ENCODE results near the gene BANF2. TPM values are rescaled to one million over a fixed set of nuclear protein-coding genes. Genes with fewer than 3 reads are reported as not detected.

Gene BANF2
- total and polyA plus RNA-seq, 2 experiments from 2014 or later, result not detected

DNA sequence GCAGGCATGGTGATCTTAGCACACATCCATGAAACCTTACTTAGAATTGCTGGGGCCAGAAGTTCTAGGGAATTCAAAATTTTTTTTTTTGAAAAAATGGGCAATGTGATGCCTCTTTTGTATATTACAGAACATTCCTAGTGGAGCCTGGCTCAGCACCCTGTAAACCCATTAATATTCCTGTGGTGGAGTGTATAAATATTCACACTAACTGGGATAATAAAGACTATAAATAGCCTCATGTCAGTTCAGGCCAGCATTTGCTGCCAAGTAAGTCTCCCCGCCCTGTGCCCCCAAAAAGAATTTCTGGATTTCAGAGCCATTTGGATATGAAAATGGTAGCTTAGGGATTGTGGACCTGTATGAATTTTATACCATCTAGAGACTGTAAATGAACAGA is 14.8 kb downstream of the BANF2 start:
- Histone ChIP-seq H3K9me3 (ENCODE audit: low read depth) (no peaks in the 10 kb centered on the region), H3K9me2 (replicated peaks; ENCODE audit: insufficient read depth) (no peaks in the 10 kb centered on the region), H3K27me3 (no peaks in the 10 kb centered on the region), H2AFZ (no peak overlapping the region), H3K79me2 (no peaks in the 10 kb centered on the region), H3K36me3 (replicated peaks; ENCODE audit: insufficient read depth, low read depth) (no peaks in the 10 kb centered on the region), H3K4me3 (no peak overlapping the region), H3K27ac (no peak overlapping the region), H3K4me2 (no peak overlapping the region), H3K4me1 (ENCODE audit: insufficient read depth) (peaks cover 37% of the 10 kb centered on the region), H4K20me1 (ENCODE audit: insufficient read depth, poor library complexity, severe bottlenecking) (no peaks in the 10 kb centered on the region)
- 81% methylated on average over 1 of the region's 1 CpG for WGBS (ENCODE audit: low lambda C conversion rate, missing lambda C conversion rate)
- DNase-seq (ENCODE audit: low spot score), result no peak
- no peak for TF ChIP-seq EZH2 (IDR thresholded peaks at IDR 0.05; ENCODE audit: borderline replicate concordance)
- no peak for TF ChIP-seq EZH2phosphoT487 (IDR thresholded peaks at IDR 0.05; ENCODE audit: low read depth, severe bottlenecking, unreplicated experiment)
- TF ChIP-seq, protein P1, sequence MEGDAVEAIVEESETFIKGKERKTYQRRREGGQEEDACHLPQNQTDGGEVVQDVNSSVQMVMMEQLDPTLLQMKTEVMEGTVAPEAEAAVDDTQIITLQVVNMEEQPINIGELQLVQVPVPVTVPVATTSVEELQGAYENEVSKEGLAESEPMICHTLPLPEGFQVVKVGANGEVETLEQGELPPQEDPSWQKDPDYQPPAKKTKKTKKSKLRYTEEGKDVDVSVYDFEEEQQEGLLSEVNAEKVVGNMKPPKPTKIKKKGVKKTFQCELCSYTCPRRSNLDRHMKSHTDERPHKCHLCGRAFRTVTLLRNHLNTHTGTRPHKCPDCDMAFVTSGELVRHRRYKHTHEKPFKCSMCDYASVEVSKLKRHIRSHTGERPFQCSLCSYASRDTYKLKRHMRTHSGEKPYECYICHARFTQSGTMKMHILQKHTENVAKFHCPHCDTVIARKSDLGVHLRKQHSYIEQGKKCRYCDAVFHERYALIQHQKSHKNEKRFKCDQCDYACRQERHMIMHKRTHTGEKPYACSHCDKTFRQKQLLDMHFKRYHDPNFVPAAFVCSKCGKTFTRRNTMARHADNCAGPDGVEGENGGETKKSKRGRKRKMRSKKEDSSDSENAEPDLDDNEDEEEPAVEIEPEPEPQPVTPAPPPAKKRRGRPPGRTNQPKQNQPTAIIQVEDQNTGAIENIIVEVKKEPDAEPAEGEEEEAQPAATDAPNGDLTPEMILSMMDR (IDR thresholded peaks at IDR 0.05; ENCODE audit: poor library complexity), result no peak

DNA sequence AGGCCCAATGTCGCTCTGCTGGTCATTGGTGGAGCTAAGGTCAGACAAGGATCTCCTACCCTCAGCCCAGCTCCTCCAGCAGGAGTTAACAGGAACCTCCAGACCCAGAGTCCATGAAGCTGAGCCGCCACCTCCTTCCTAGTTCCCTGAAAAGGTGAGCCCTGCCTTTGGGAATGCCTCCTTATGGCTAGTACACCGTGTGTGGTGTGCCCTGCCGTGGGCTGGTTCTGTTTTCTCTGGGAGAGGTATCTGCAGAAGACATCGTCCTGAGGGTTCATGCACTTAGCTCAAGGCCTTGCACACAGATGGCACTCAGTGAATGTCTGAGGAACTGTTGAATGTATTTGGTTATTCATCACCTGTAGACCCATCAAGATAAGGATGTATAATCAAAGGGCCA is 15.3 kb downstream of the BANF2 start:
- Histone ChIP-seq H3K4me2 (no peak overlapping the region), H3K9me3 (ENCODE audit: low read depth) (no peaks in the 10 kb centered on the region), H3K4me1 (ENCODE audit: insufficient read depth) (peaks cover 33% of the 10 kb centered on the region), H3K27me3 (no peaks in the 10 kb centered on the region), H3K36me3 (replicated peaks; ENCODE audit: insufficient read depth, low read depth) (no peaks in the 10 kb centered on the region), H3K4me3 (no peak overlapping the region), H2AFZ (no peak overlapping the region), H4K20me1 (ENCODE audit: insufficient read depth, poor library complexity, severe bottlenecking) (no peaks in the 10 kb centered on the region), H3K79me2 (no peaks in the 10 kb centered on the region), H3K9me2 (replicated peaks; ENCODE audit: insufficient read depth) (no peaks in the 10 kb centered on the region), H3K27ac (no peak overlapping the region)
- no peak for DNase-seq (ENCODE audit: low spot score)
- no peak for TF ChIP-seq EZH2 (IDR thresholded peaks at IDR 0.05; ENCODE audit: borderline replicate concordance)
- TF ChIP-seq, protein P1 (IDR thresholded peaks at IDR 0.05; ENCODE audit: poor library complexity), result no peak
- TF ChIP-seq EZH2phosphoT487 (IDR thresholded peaks at IDR 0.05; ENCODE audit: low read depth, severe bottlenecking, unreplicated experiment), result no peak
- WGBS (ENCODE audit: low lambda C conversion rate, missing lambda C conversion rate), result 91% methylated on average over 5 of the region's 5 CpGs

DNA sequence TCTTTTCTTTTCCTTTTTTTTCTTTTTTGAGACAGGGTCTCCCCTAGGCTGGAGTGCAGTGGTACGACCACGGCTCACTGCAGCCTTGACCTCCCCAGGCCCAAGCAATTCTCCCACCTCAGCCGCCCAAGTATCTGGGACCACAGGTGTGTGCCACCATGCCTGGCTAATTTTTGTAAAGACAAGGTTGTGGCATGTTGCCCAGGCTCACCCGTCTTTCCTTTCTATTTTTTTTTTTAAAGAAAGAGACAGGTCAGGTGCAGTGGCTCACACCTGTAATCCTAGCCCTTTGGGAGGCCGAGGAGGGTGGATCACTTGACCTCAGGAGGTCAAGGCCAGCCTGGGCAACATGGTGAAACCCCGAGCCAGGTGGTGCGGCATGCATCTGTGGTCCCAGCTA is 16.6 kb downstream of the BANF2 start:
- H3K4me1 ChIP-seq (ENCODE audit: insufficient read depth), result peaks cover 21% of the 10 kb centered on the region
- WGBS (ENCODE audit: low lambda C conversion rate, missing lambda C conversion rate), result 94% methylated on average over 7 of the region's 7 CpGs
- H3K79me2 ChIP-seq, result no peaks in the 10 kb centered on the region

More for the DNA sequence above, 16.6 kb downstream of the BANF2 start:
- no peak overlapping the region for H3K4me2 ChIP-seq
- H3K27ac ChIP-seq, result no peak overlapping the region
- H3K9me2 ChIP-seq (replicated peaks; ENCODE audit: insufficient read depth), result no peaks in the 10 kb centered on the region
- H4K20me1 ChIP-seq (ENCODE audit: insufficient read depth, poor library complexity, severe bottlenecking), result no peaks in the 10 kb centered on the region
- H3K36me3 ChIP-seq (replicated peaks; ENCODE audit: insufficient read depth, low read depth), result no peaks in the 10 kb centered on the region
- no peaks in the 10 kb centered on the region for H3K9me3 ChIP-seq (ENCODE audit: low read depth)
- no peak overlapping the region for H3K4me3 ChIP-seq
- no peak overlapping the region for H2AFZ ChIP-seq
- H3K27me3 ChIP-seq, result no peaks in the 10 kb centered on the region
- no peak for DNase-seq (ENCODE audit: low spot score)
- no peak for TF ChIP-seq EZH2 (IDR thresholded peaks at IDR 0.05; ENCODE audit: borderline replicate concordance)
- TF ChIP-seq, protein P1 (IDR thresholded peaks at IDR 0.05; ENCODE audit: poor library complexity), result no peak
- TF ChIP-seq EZH2phosphoT487 (IDR thresholded peaks at IDR 0.05; ENCODE audit: low read depth, severe bottlenecking, unreplicated experiment), result no peak

All from hepatocyte (in vitro differentiated cells).